Stimulated activated CD8-positive, alpha-beta memory T cell treated with anti-CD3 and anti-CD28 coated beads, Interleukin-7, amount 100 ng/mL, for 48 hours (primary cell): ENCODE data around the gene WNK4.
A peak's percentile ranks its signal among the peaks of the same experiment; 100 is the strongest.
"Not testable (repeated sequence)": the region's sequence is repeated elsewhere in the genome, so short reads cannot be mapped to it uniquely, and the experiment has no call there.

Source experiments
- DNase-seq, 2 donors: peaks; one replicate each; pipeline ENCODE4 v3.0.0-alpha.2; 2020; ENCODE audit warnings: low read depth in 1 of 2; ENCODE audit errors: extremely low read depth in 1 of 2

The WNK4 gene

GRCh38 chr17:42779936-42780850 lies at the start of gene WNK4:
TSS of gene WNK4 (plus strand) at chr17:42780610. CDS start at chr17:42780699, 89 bp downstream.
- DNase-seq: no peak

GRCh38 chr17:42740699-42741098 lies 39.7 kb upstream of the WNK4 start:
- DNase-seq: no peak

- DNase-seq: not testable (repeated sequence)
Observed at GRCh38 chr17:42742916-42743315, 37.5 kb upstream of the WNK4 start.

GRCh38 chr17:42743595-42744282 lies 36.7 kb upstream of the WNK4 start:
- no peak for DNase-seq

- DNase-seq: peak; percentile 52 to 60
Observed at GRCh38 chr17:42744283-42744805, 36.1 kb upstream of the WNK4 start.

- DNase-seq: peak; percentile 78 to 88
Observed at GRCh38 chr17:42744806-42745617, 35.4 kb upstream of the WNK4 start, which contains the start of gene EZH1. TSS of gene EZH1 (minus strand) at chr17:42745040. CDS start at chr17:42728941, 16,099 bp downstream.

GRCh38 chr17:42748202-42748907 lies 32.1 kb upstream of the WNK4 start:
- no peak for DNase-seq

GRCh38 chr17:42748908-42749798 lies 31.3 kb upstream of the WNK4 start:
- DNase-seq: no peak

- DNase-seq: no peak
Observed at GRCh38 chr17:42750739-42751344, 29.6 kb upstream of the WNK4 start.

GRCh38 chr17:42751628-42752027 lies 28.8 kb upstream of the WNK4 start:
- DNase-seq: no peak

- no peak for DNase-seq
Observed at GRCh38 chr17:42754782-42755181, 25.6 kb upstream of the WNK4 start.

- no peak for DNase-seq
Observed at GRCh38 chr17:42759982-42760651, 20.3 kb upstream of the WNK4 start.

GRCh38 chr17:42760652-42761581 lies 19.5 kb upstream of the WNK4 start, which contains the start of gene RAMP2:
TSS of gene RAMP2 (plus strand) at chr17:42761227. CDS start at chr17:42761262, 35 bp downstream.
- no peak for DNase-seq

- DNase-seq: no peak
Observed at GRCh38 chr17:42761638-42762037, 18.8 kb upstream of the WNK4 start.

GRCh38 chr17:42766124-42766523 lies 14.3 kb upstream of the WNK4 start:
- DNase-seq: no peak

- DNase-seq: no peak
Observed at GRCh38 chr17:42767512-42767911, 12.9 kb upstream of the WNK4 start.

- not testable (repeated sequence) for DNase-seq
Observed at GRCh38 chr17:42768006-42768405, 12.4 kb upstream of the WNK4 start.
